ENCODE results near the gene RPL13. TPM values are rescaled to one million over a fixed set of nuclear protein-coding genes. Genes with fewer than 3 reads are reported as not detected.

The RPL13 gene
- total and polyA plus RNA-seq, 2 donors (not counting 1 experiment from before 2014, with no cell fraction given), result 1,442 to 3,823 TPM

DNA sequence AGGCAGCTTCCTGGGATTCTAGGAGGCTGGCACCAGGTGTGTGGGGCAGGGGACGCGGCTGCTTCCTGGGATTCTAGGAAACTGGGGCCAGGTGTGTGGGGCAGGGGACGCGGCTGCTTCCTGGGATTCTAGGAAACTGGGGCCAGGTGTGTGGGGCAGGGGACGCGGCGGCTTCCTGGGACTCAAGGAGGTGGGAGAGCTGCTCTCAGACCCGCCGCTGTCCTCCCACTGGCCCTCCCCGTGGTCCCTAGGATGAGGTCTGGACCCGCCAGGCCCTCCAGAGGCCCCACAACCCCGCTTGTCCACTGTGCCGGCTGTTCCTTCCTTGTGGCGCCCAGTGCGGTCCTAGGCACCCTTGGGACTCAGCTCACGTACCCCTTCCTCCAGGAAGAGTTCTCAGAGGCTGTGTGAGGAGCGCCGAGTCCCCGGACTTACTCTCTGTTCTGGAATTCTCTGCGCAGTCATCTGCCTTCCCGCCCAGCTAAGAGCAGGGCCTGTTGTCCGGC is 53.5 kb downstream of the RPL13 start:
- Histone ChIP-seq H3K9ac (ENCODE audit: insufficient read depth, low read length) (no peak overlapping the region), H3K27ac (ENCODE audit: insufficient read depth, low read length) (no peak overlapping the region), H2AFZ (ENCODE audit: low read length) (no peak overlapping the region), H3K36me3 (ENCODE audit: control insufficient read depth, insufficient read depth, low read length) (no peaks in the 10 kb centered on the region), H3K4me2 (ENCODE audit: extremely low read depth, insufficient read depth, low read length) (no peak overlapping the region), H3K9me3 (ENCODE audit: control insufficient read depth, insufficient read depth, low read depth, low read length) (no peaks in the 10 kb centered on the region), H3K4me3 (replicated peaks in 1 of 4; ENCODE audit: control extremely low read depth in 1 of 4, insufficient read depth in 1 of 4, low read depth in 3 of 4, low read length in 4 of 4) (no peak overlapping the region), H4K20me1 (ENCODE audit: control insufficient read depth, extremely low read depth, insufficient read depth, low read length) (no peaks in the 10 kb centered on the region), H3K79me2 (ENCODE audit: control insufficient read depth, insufficient read depth, low read length) (no peaks in the 10 kb centered on the region), H3K27me3 (ENCODE audit: control insufficient read depth, insufficient read depth, low read length) (no peaks in the 10 kb centered on the region), H3K4me1 (ENCODE audit: control insufficient read depth, extremely low read depth, insufficient read depth, low read length) (no peaks in the 10 kb centered on the region)
- no peak for TF ChIP-seq EZH2 (IDR thresholded peaks at IDR 0.05; ENCODE audit: low read length, missing control alignments)
- TF ChIP-seq, protein P1, sequence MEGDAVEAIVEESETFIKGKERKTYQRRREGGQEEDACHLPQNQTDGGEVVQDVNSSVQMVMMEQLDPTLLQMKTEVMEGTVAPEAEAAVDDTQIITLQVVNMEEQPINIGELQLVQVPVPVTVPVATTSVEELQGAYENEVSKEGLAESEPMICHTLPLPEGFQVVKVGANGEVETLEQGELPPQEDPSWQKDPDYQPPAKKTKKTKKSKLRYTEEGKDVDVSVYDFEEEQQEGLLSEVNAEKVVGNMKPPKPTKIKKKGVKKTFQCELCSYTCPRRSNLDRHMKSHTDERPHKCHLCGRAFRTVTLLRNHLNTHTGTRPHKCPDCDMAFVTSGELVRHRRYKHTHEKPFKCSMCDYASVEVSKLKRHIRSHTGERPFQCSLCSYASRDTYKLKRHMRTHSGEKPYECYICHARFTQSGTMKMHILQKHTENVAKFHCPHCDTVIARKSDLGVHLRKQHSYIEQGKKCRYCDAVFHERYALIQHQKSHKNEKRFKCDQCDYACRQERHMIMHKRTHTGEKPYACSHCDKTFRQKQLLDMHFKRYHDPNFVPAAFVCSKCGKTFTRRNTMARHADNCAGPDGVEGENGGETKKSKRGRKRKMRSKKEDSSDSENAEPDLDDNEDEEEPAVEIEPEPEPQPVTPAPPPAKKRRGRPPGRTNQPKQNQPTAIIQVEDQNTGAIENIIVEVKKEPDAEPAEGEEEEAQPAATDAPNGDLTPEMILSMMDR (conservative IDR thresholded peaks at IDR 0.05 in 1 of 2, IDR thresholded peaks at IDR 0.05 in 1 of 2; ENCODE audit: low read depth in 1 of 2, low read length in 2 of 2), result no peak
- DNase-seq (ENCODE audit: low read depth in 2 of 2), result no peak

Other genes starting within 250 kb of the RPL13 start
- gene ANKRD11, start 70.1 kb upstream of the RPL13 start, total RNA-seq, result 39.8 and 71.2 TPM in 2 replicates
- gene ANKRD11, start 70.1 kb upstream of the RPL13 start, polyA plus RNA-seq, result 41.5 and 48.8 TPM in 2 replicates
- 83.5 and 107 TPM in 2 replicates for gene SPG7, start 52.3 kb upstream of the RPL13 start, total RNA-seq
- gene SPG7, start 52.3 kb upstream of the RPL13 start, polyA plus RNA-seq, result 35.1 and 53.3 TPM in 2 replicates
- gene CPNE7, start 15.1 kb downstream of the RPL13 start, total RNA-seq, result 13.1 and 53.0 TPM in 2 replicates
- 10.2 and 14.5 TPM in 2 replicates for gene CPNE7, start 15.1 kb downstream of the RPL13 start, polyA plus RNA-seq
- gene DPEP1, start 53.0 kb downstream of the RPL13 start, total RNA-seq, result under 0.01 and 0.17 TPM in 2 replicates
- not detected in 2 replicates for gene DPEP1, start 53.0 kb downstream of the RPL13 start, polyA plus RNA-seq
- 60.9 and 66.2 TPM in 2 replicates for gene CHMP1A, start 97.0 kb downstream of the RPL13 start, total RNA-seq
- gene CHMP1A, start 97.0 kb downstream of the RPL13 start, polyA plus RNA-seq, result 61.0 and 65.3 TPM in 2 replicates
- 1.5 and 2.0 TPM in 2 replicates for gene SPATA33, start 97.2 kb downstream of the RPL13 start, total RNA-seq
- gene SPATA33, start 97.2 kb downstream of the RPL13 start, polyA plus RNA-seq, result 2.8 and 5.2 TPM in 2 replicates
- 37.5 and 41.9 TPM in 2 replicates for gene CDK10, start 126.0 kb downstream of the RPL13 start, total RNA-seq
- gene CDK10, start 126.0 kb downstream of the RPL13 start, polyA plus RNA-seq, result 22.9 and 27.3 TPM in 2 replicates
- 7.3 and 10.3 TPM in 2 replicates for gene SPATA2L, start 141.0 kb downstream of the RPL13 start, total RNA-seq
- gene SPATA2L, start 141.0 kb downstream of the RPL13 start, polyA plus RNA-seq, result 1.7 and 1.8 TPM in 2 replicates
- 7.2 and 13.0 TPM in 2 replicates for gene VPS9D1, start 160.2 kb downstream of the RPL13 start, total RNA-seq
- 6.3 and 6.4 TPM in 2 replicates for gene VPS9D1, start 160.2 kb downstream of the RPL13 start, polyA plus RNA-seq
- 12.7 and 12.8 TPM in 2 replicates for gene ZNF276, start 160.9 kb downstream of the RPL13 start, total RNA-seq
- 6.2 and 7.3 TPM in 2 replicates for gene ZNF276, start 160.9 kb downstream of the RPL13 start, polyA plus RNA-seq

Measured in fibroblast of lung (primary cell).